GM12872 (cell line): ENCODE results near the gene LRP1B.

Source experiments
- TF ChIP-seq, protein P1 (sequence below): IDR thresholded peaks from 3 replicates; pipeline ENCODE4 v1.5.1; 2011; ENCODE audit warnings: low read depth, mild to moderate bottlenecking, low read length, moderate library complexity; ENCODE audit not compliant: insufficient read depth

The LRP1B gene

DNA sequence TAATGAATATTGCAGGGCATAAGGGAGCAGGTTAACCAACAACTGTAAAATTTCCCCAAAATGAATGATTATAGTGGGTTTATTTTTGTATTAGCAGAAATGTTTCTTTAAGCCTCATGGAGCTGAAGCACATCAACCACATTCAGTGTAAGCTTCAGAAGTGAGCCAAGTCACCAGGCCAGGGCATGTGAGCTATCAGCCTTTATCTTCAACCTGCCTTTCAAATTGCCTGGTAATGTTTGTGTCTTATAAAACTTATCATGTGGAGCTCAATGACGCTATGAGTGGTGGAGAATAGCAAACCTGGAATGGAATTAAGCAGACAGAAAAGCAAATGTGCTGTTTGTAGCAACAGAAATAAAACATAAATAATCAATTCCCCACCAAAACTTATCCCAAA lies 1068.4 kb downstream of the LRP1B start:
- TF ChIP-seq, protein P1, sequence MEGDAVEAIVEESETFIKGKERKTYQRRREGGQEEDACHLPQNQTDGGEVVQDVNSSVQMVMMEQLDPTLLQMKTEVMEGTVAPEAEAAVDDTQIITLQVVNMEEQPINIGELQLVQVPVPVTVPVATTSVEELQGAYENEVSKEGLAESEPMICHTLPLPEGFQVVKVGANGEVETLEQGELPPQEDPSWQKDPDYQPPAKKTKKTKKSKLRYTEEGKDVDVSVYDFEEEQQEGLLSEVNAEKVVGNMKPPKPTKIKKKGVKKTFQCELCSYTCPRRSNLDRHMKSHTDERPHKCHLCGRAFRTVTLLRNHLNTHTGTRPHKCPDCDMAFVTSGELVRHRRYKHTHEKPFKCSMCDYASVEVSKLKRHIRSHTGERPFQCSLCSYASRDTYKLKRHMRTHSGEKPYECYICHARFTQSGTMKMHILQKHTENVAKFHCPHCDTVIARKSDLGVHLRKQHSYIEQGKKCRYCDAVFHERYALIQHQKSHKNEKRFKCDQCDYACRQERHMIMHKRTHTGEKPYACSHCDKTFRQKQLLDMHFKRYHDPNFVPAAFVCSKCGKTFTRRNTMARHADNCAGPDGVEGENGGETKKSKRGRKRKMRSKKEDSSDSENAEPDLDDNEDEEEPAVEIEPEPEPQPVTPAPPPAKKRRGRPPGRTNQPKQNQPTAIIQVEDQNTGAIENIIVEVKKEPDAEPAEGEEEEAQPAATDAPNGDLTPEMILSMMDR: no peak

DNA sequence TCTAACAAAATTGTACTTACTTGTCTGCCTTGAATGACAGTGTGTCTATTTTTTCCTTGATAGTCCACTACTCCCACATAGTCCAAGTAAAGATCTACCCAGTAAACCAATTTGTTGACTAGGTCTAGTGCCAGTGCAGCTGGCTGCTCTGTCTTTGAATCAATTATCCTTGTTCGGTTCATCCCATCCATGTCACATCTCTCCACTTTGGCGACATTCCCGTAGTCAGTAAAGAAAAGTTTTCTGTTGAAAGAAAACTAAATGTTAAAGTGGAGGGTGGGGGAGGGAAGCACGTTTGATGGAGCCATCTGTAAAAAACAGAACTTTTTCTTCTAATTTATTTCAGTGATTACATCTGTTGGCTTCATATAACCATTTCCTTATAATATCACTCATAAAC lies 1068.8 kb downstream of the LRP1B start:
- TF ChIP-seq, protein P1: no peak

DNA sequence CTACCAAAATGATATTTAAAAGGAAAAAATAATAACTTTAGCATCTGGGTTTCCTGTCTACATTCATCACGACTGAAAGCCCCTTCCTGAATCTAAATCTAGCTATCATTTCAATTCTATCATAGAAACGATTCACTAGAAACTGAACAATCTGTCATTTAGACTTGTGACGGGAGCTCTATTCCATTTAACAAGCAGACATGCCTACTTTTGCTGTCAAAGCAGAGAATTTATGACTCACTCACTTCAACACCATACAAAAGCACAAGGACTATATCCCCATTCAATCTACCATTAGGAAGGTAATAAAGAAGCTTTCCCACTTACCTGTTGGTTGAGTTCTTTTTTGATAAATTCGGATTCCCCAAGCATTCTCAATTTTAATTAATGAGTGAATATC lies 1072.3 kb downstream of the LRP1B start:
- TF ChIP-seq, protein P1: no peak

DNA sequence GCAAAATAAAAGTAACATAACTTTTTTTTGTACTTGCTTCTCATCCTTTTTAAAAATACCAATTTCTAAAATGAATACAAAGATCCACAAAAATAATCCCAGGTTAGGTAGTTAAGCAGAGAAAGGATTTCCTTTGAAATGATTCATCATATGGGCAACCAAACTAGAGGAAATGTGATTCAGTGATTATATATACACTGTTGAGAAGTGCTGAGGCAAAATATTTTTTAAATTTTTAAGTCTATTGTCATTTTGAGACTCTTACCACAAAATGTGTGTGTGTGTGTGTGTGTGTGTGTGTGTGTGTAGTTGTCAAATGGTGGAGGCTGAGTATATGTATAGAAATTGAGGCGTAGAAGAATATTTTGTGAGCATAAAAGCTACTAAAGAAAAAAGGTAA lies 1075.3 kb downstream of the LRP1B start:
- TF ChIP-seq, protein P1: no peak

DNA sequence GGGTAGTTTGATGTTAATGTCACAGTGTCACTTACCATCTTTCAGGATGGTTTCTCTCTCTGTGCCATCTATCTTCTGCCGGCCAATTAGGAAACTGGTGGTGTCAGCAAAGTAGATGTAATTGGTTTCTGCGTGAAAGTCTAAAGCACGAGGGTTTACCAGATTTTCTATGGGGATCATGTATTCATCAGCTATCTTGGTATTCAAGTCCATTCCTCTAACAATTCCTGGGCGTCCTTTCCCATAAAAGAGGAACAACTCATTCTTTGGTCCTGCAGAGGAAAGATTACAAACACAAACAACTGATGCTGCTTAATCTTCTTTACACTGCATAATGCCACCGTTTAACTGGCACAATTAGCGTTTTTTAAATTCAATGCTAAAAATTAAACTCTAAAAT lies 1081.9 kb downstream of the LRP1B start:
- TF ChIP-seq, protein P1: no peak

DNA sequence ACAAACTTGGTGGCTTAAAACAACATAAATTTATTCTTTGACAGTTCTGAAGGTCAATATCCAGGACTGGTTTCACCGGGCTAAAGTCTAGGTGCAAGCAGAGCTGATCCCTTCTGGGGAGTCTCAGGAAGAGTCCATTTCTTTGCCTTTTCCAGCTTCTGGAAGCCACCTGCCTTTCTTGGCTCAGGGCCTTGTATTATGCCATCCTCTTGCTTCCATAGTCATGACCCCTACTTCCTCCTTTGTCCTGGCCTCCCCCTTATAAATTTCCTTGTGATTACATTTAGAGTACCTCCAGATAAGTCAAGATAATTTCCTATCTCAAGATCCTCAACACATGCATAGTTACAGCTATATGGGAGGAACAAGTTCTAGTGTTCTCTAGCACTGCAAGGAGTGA lies 1089.5 kb downstream of the LRP1B start:
- TF ChIP-seq, protein P1: no peak

DNA sequence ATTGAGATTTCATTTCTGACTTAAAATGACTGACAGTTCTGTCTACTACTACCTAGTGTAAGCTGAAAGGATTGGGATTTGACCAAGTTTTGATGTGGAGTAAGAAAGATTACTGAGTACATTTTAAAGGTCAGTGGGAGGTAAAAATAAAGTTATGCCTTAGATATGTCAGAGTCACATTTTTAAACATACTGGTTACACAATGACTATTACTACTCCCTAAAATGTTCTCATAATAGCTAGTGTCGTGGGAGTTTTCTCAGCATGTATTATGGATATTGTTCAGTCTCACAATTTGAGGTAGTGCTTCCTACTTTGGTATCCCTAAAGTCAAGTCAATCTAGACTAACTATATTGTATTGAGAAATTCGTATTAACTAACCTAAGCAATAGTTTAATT lies 1092.5 kb downstream of the LRP1B start:
- TF ChIP-seq, protein P1: no peak

DNA sequence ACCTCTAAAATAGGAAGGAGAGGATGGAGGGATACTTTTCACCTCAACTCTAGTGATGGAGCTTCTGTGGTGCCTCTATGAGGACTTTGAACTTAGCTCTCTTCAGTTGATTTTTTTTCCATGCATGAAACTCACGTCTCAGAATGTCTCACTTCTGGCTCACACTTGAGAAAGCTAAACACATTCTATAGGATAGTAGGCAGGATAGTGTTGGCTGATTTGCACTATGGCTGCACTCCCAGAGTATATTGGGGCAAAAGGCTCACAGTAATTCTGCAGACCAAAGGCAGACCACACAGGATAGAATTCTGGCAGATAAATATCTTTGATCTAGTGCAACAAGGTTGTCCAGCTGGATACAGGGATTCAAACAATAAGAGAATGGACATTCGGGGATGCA lies 1093.5 kb downstream of the LRP1B start:
- TF ChIP-seq, protein P1: no peak
